HG03354 (cell line): ENCODE measurements around the gene DUT.

Experiments used
- ATAC-seq: cut with Tn5 transposase; IDR thresholded peaks from one replicate; pipeline ENCODE4 v1.9.1; 2021; ENCODE audit warnings: mild to moderate bottlenecking; ENCODE audit not compliant: unreplicated experiment, poor library complexity, severe bottlenecking

Gene DUT

GRCh38 chr15:48330855-48331795 lies at the start of gene DUT:
Gene DUT (plus strand): TSS chr15:48331429. CDS start chr15:48331516, 87 bp downstream.
- ATAC-seq = peak; percentile 81

GRCh38 chr15:48281674-48282073 lies 49.6 kb upstream of the DUT start:
- no peak for ATAC-seq

GRCh38 chr15:48282216-48282615 lies 49.0 kb upstream of the DUT start:
- no peak for ATAC-seq

- ATAC-seq = no peak
Measured at GRCh38 chr15:48283396-48284145, 47.7 kb upstream of the DUT start.

GRCh38 chr15:48285329-48286214 lies 45.7 kb upstream of the DUT start:
- peak; percentile 89 for ATAC-seq

- ATAC-seq = no peak
Measured at GRCh38 chr15:48289628-48290027, 41.6 kb upstream of the DUT start.

- no peak for ATAC-seq
Measured at GRCh38 chr15:48292458-48292857, 38.8 kb upstream of the DUT start.

GRCh38 chr15:48297668-48298067 lies 33.6 kb upstream of the DUT start:
- no peak for ATAC-seq

GRCh38 chr15:48298914-48299313 lies 32.3 kb upstream of the DUT start:
- no peak for ATAC-seq

- no peak for ATAC-seq
Measured at GRCh38 chr15:48300038-48300437, 31.2 kb upstream of the DUT start.

GRCh38 chr15:48304398-48304797 lies 26.8 kb upstream of the DUT start:
- ATAC-seq = no peak

GRCh38 chr15:48306639-48307038 lies 24.6 kb upstream of the DUT start:
- no peak for ATAC-seq

- ATAC-seq = no peak
Measured at GRCh38 chr15:48307586-48307985, 23.6 kb upstream of the DUT start.

- no peak for ATAC-seq
Measured at GRCh38 chr15:48309740-48310139, 21.5 kb upstream of the DUT start.

GRCh38 chr15:48313216-48313615 lies 18.0 kb upstream of the DUT start:
- ATAC-seq = no peak

- ATAC-seq = no peak
Measured at GRCh38 chr15:48315041-48315440, 16.2 kb upstream of the DUT start.

- ATAC-seq = no peak
Measured at GRCh38 chr15:48317221-48317620, 14.0 kb upstream of the DUT start.

GRCh38 chr15:48318131-48318530 lies 13.1 kb upstream of the DUT start:
- ATAC-seq = no peak

GRCh38 chr15:48323294-48323693 lies 7.9 kb upstream of the DUT start:
- no peak for ATAC-seq

GRCh38 chr15:48324949-48325348 lies 6.3 kb upstream of the DUT start:
- no peak for ATAC-seq
